ENCODE results near the gene PPOX.

GRCh38 chr1:161177936-161178244 lies 11.7 kb downstream of the PPOX start:
- TF ChIP-seq CTCF (IDR thresholded peaks at IDR 0.05), result no peak
- no peak for TF ChIP-seq POLR2AphosphoS5 (IDR thresholded peaks at IDR 0.05)
- TF ChIP-seq POLR2A (IDR thresholded peaks at IDR 0.05), result no peak

Measured in prostate gland (tissue), 2 donors.